Gastroesophageal sphincter (tissue), 3 donors: ENCODE data around the gene ZNF74.

Experiments used
- POLR2A ChIP-seq, 2 donors: fragments of 450-650 bp; IDR thresholded peaks; one replicate each; pipeline ENCODE4 v1.6.1; 2017; ENCODE audit warnings: antibody characterized with exemption in 2 of 2, mild to moderate bottlenecking in 2 of 2, moderate library complexity in 1 of 2
- TF ChIP-seq, protein P1 (sequence below), 4 experiments: fragments of 200-600 bp in 2 of 4; fragments of 450-650 bp in 2 of 4; sonication (generic) in 1 of 4; IDR thresholded peaks; one replicate each; pipeline ENCODE4 v1.5.1; 2017 to 2019; ENCODE audit warnings: antibody characterized with exemption in 4 of 4, mild to moderate bottlenecking in 2 of 4, moderate library complexity in 2 of 4

DNA sequence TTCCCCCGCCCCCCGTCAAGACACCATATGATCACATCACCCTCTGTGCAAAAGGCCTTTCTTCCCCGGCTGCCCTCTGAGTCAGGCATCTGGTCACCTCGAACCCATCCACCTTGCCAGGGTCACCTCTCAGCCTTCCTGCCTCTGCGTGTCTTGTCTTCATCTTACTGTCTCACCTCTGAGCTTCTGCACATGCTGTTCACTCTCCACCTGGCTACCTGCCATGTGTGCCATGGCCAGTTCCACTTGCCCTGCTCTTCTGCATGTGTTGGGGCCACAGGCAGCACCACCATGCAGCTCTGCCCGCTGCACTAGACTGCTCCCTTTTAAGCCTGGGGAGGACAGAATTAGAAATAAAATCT, 9.8 kb downstream of the ZNF74 start:
- TF ChIP-seq, protein P1, sequence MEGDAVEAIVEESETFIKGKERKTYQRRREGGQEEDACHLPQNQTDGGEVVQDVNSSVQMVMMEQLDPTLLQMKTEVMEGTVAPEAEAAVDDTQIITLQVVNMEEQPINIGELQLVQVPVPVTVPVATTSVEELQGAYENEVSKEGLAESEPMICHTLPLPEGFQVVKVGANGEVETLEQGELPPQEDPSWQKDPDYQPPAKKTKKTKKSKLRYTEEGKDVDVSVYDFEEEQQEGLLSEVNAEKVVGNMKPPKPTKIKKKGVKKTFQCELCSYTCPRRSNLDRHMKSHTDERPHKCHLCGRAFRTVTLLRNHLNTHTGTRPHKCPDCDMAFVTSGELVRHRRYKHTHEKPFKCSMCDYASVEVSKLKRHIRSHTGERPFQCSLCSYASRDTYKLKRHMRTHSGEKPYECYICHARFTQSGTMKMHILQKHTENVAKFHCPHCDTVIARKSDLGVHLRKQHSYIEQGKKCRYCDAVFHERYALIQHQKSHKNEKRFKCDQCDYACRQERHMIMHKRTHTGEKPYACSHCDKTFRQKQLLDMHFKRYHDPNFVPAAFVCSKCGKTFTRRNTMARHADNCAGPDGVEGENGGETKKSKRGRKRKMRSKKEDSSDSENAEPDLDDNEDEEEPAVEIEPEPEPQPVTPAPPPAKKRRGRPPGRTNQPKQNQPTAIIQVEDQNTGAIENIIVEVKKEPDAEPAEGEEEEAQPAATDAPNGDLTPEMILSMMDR (IDR thresholded peaks at IDR 0.05) = no peak
- no peak for TF ChIP-seq POLR2A (IDR thresholded peaks at IDR 0.05)
